ENCODE data around the gene ITGBL1. TPM values are rescaled to one million over a fixed set of nuclear protein-coding genes. Genes with fewer than 3 reads are reported as not detected.

The ITGBL1 gene
- total RNA-seq, 1 donor, result 398 TPM

DNA sequence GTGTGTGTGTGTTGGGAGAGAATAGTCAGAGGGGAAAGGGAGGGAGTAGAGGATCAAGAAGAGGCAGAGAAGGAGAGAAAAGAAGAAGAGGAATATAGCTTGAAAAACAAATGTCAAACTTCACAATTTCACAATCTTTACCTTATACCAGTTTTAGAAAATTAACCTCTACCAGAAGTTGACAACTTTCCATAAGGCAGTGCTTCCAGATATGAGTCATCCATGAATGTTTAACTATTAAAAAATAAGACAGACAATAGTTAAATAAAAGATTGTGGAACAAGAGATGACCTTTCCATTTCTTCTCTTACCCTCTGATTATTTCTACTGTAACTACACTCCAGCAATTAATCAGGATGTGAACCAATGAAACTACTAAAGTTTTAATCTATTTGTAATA is 229.4 kb downstream of the ITGBL1 start:
- H3K9me3 ChIP-seq (ENCODE audit: low read depth, low read length), result no peaks in the 10 kb centered on the region
- H4K20me1 ChIP-seq (ENCODE audit: insufficient read depth, low read length), result peaks cover 24% of the 10 kb centered on the region
- no peak overlapping the region for H3K27ac ChIP-seq (ENCODE audit: low read depth, low read length)
- no peaks in the 10 kb centered on the region for H3K27me3 ChIP-seq (ENCODE audit: insufficient read depth, low read length)
- no peak overlapping the region for H2AFZ ChIP-seq (ENCODE audit: low read length)
- no peak overlapping the region for H3K4me2 ChIP-seq (ENCODE audit: insufficient read depth, low read length)
- peaks cover 62% of the 10 kb centered on the region for H3K79me2 ChIP-seq (ENCODE audit: insufficient read depth, low read length)
- peaks cover 8% of the 10 kb centered on the region for H3K4me1 ChIP-seq (ENCODE audit: insufficient read depth, low read length)
- no peak overlapping the region for H3K4me3 ChIP-seq (ENCODE audit: insufficient read depth, low read length)
- DNase-seq (ENCODE audit: insufficient read length, low spot score, missing footprints), result no peak
- TF ChIP-seq, protein P1, sequence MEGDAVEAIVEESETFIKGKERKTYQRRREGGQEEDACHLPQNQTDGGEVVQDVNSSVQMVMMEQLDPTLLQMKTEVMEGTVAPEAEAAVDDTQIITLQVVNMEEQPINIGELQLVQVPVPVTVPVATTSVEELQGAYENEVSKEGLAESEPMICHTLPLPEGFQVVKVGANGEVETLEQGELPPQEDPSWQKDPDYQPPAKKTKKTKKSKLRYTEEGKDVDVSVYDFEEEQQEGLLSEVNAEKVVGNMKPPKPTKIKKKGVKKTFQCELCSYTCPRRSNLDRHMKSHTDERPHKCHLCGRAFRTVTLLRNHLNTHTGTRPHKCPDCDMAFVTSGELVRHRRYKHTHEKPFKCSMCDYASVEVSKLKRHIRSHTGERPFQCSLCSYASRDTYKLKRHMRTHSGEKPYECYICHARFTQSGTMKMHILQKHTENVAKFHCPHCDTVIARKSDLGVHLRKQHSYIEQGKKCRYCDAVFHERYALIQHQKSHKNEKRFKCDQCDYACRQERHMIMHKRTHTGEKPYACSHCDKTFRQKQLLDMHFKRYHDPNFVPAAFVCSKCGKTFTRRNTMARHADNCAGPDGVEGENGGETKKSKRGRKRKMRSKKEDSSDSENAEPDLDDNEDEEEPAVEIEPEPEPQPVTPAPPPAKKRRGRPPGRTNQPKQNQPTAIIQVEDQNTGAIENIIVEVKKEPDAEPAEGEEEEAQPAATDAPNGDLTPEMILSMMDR (IDR thresholded peaks at IDR 0.05; ENCODE audit: extremely low read depth, low read depth, low read length), result no peak
- peaks cover 4% of the 10 kb centered on the region for H3K36me3 ChIP-seq (ENCODE audit: insufficient read depth, low read length)

DNA sequence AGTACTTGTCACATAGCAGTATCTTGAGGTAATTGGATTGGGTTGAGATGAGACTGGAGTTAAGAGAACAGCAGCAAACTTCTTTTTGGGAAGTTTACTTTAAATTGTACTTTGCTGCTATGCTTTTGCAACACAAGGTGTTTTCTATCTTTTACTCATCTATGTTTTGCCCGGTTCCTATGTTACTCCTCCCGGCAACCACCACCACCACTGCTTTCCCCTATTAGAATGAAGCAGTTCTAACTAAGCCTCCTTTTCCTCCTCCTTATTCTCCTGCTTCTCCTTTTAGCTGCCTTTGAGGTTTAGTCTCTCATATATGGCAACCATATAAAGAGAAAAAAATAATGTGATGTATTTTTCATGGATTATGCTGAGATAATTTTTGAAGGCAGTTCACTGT is 233.5 kb downstream of the ITGBL1 start:
- DNase-seq (ENCODE audit: insufficient read length, low spot score, missing footprints), result no peak
- no peak overlapping the region for H3K4me2 ChIP-seq (ENCODE audit: insufficient read depth, low read length)
- H3K27ac ChIP-seq (ENCODE audit: low read depth, low read length), result no peak overlapping the region
- H3K9me3 ChIP-seq (ENCODE audit: low read depth, low read length), result no peaks in the 10 kb centered on the region
- TF ChIP-seq, protein P1 (IDR thresholded peaks at IDR 0.05; ENCODE audit: extremely low read depth, low read depth, low read length), result no peak
- H3K4me3 ChIP-seq (ENCODE audit: insufficient read depth, low read length), result no peak overlapping the region
- peaks cover 5% of the 10 kb centered on the region for H3K36me3 ChIP-seq (ENCODE audit: insufficient read depth, low read length)
- H3K27me3 ChIP-seq (ENCODE audit: insufficient read depth, low read length), result no peaks in the 10 kb centered on the region
- H3K4me1 ChIP-seq (ENCODE audit: insufficient read depth, low read length), result peaks cover 10% of the 10 kb centered on the region
- H4K20me1 ChIP-seq (ENCODE audit: insufficient read depth, low read length), result peaks cover 23% of the 10 kb centered on the region
- no peak overlapping the region for H2AFZ ChIP-seq (ENCODE audit: low read length)
- peaks cover 50% of the 10 kb centered on the region for H3K79me2 ChIP-seq (ENCODE audit: insufficient read depth, low read length)

GRCh38 chr13:101690871-101691270 is 238.4 kb downstream of the ITGBL1 start:
- H3K4me2 ChIP-seq (ENCODE audit: insufficient read depth, low read length), result no peak overlapping the region

DNA sequence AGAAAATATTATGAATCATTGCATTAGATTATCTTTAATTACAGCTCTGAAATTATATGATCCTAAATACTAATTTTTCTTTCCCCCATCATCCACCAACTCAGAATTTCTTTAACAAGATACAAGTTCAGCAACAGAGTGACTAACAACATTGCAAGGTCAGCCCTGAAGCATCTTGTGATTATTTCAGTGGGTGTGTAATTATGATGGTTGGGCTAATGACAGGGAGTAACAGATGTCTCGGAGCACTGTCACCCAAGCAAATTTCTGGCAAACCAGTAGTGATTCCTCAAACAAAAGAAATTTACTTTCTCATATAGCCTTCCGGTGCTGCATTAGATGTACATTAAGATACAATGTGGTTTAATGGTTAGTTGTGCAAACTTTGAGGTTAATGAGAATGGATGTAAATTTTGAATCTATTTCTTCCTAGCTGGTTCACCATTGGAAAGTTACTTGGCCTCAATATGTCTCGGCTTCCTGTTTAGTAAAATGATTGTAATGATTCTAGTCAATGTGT is 238.9 kb downstream of the ITGBL1 start:
- Histone ChIP-seq H3K79me2 (ENCODE audit: insufficient read depth, low read length) (peaks cover 15% of the 10 kb centered on the region), H3K27me3 (ENCODE audit: insufficient read depth, low read length) (no peaks in the 10 kb centered on the region), H3K4me3 (ENCODE audit: insufficient read depth, low read length) (no peak overlapping the region), H4K20me1 (ENCODE audit: insufficient read depth, low read length) (peaks cover 10% of the 10 kb centered on the region), H3K27ac (ENCODE audit: low read depth, low read length) (no peak overlapping the region), H2AFZ (ENCODE audit: low read length) (no peak overlapping the region), H3K4me2 (ENCODE audit: insufficient read depth, low read length) (no peak overlapping the region), H3K36me3 (ENCODE audit: insufficient read depth, low read length) (peaks cover 46% of the 10 kb centered on the region), H3K9me3 (ENCODE audit: low read depth, low read length) (no peaks in the 10 kb centered on the region), H3K4me1 (ENCODE audit: insufficient read depth, low read length) (peaks cover 8% of the 10 kb centered on the region)
- DNase-seq (ENCODE audit: insufficient read length, low spot score, missing footprints), result no peak
- TF ChIP-seq, protein P1 (IDR thresholded peaks at IDR 0.05; ENCODE audit: extremely low read depth, low read depth, low read length), result no peak

More at GRCh38 chr13:101690871-101691270, 238.4 kb downstream of the ITGBL1 start:
- peaks cover 10% of the 10 kb centered on the region for H4K20me1 ChIP-seq (ENCODE audit: insufficient read depth, low read length)
- no peak overlapping the region for H3K27ac ChIP-seq (ENCODE audit: low read depth, low read length)
- no peak overlapping the region for H3K4me3 ChIP-seq (ENCODE audit: insufficient read depth, low read length)
- TF ChIP-seq, protein P1 (IDR thresholded peaks at IDR 0.05; ENCODE audit: extremely low read depth, low read depth, low read length), result no peak
- H3K4me1 ChIP-seq (ENCODE audit: insufficient read depth, low read length), result peaks cover 8% of the 10 kb centered on the region
- no peaks in the 10 kb centered on the region for H3K27me3 ChIP-seq (ENCODE audit: insufficient read depth, low read length)
- H2AFZ ChIP-seq (ENCODE audit: low read length), result no peak overlapping the region
- no peaks in the 10 kb centered on the region for H3K9me3 ChIP-seq (ENCODE audit: low read depth, low read length)
- no peak for DNase-seq (ENCODE audit: insufficient read length, low spot score, missing footprints)
- H3K79me2 ChIP-seq (ENCODE audit: insufficient read depth, low read length), result peaks cover 18% of the 10 kb centered on the region
- peaks cover 40% of the 10 kb centered on the region for H3K36me3 ChIP-seq (ENCODE audit: insufficient read depth, low read length)

Measured in osteoblast (primary cell).